Fibroblast of villous mesenchyme (primary cell): ENCODE results near the gene C19orf53. TPM values are rescaled to one million over a fixed set of nuclear protein-coding genes. Genes with fewer than 3 reads are reported as not detected.

Experiments
- DNase-seq: peaks from one replicate; pipeline ENCODE4 v3.0.0-alpha.2; 2010; ENCODE audit warnings: low read depth
- H3K4me3 ChIP-seq: 2 replicates; pipeline ENCODE4 v1.5.1; 2011; ENCODE audit warnings: low read depth, mild to moderate bottlenecking, low read length
- total RNA-seq: library from RNA; depleted of rRNA; stranded (reverse); fragments of >200 nt; gene quantifications from 2 replicates; pipeline ENCODE4 v1.2.3, GENCODE V29; 2012
- TF ChIP-seq, protein P1 (sequence below): IDR thresholded peaks from 2 replicates; pipeline ENCODE4 v1.5.1; 2012; ENCODE audit warnings: low read depth, mild to moderate bottlenecking, low read length; ENCODE audit not compliant: insufficient read depth

C19orf53 gene
- total RNA-seq, 1 donor = 37.6 TPM

DNA sequence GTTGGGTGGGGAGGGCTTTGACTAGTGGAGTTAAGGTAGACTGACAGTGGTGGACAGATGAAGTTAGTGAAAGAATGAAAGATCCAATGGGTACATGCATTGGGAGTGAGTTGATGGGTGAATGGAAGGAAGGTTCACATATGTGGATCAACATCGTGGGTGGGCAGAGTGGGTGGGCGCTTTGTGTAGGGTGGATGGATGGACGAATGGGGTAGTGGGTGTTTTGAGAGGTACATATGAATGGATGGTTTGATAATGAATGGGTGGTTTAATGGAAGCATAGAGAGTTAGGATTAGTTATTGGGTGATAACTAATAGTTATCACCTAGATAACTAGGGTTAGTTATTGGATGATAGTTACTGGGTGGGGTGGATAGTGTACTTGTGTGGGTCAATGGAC lies 32.5 kb downstream of the C19orf53 start:
- TF ChIP-seq, protein P1, sequence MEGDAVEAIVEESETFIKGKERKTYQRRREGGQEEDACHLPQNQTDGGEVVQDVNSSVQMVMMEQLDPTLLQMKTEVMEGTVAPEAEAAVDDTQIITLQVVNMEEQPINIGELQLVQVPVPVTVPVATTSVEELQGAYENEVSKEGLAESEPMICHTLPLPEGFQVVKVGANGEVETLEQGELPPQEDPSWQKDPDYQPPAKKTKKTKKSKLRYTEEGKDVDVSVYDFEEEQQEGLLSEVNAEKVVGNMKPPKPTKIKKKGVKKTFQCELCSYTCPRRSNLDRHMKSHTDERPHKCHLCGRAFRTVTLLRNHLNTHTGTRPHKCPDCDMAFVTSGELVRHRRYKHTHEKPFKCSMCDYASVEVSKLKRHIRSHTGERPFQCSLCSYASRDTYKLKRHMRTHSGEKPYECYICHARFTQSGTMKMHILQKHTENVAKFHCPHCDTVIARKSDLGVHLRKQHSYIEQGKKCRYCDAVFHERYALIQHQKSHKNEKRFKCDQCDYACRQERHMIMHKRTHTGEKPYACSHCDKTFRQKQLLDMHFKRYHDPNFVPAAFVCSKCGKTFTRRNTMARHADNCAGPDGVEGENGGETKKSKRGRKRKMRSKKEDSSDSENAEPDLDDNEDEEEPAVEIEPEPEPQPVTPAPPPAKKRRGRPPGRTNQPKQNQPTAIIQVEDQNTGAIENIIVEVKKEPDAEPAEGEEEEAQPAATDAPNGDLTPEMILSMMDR = no peak
- H3K4me3 ChIP-seq = no peak overlapping the region
- DNase-seq = no peak

DNA sequence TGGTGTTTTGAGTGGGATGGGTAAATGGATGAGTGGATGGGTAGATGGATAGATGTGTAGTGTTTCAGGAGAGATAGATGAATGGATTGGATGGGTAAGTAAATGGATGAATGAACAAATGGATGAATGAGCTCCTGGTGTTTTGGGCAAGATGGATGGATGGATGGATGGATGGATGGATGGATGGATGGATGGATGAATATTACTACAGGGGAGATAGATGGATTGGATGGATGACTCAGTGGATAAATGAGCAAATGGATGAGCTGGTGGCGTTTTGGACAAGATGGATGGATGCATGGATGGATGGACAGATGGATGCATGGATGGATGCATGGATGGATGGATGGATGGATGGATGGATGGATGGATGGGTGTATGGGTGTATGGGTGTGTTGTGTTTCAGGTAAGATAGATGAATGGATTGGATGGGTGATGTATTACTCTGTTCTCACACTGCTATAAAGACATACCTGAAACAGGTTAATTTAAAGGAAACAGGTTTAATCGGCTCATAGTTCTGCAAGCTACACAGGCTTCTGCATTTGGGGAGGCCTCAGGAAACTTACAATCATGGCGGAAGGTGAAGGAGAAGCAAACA lies 33.3 kb downstream of the C19orf53 start:
- no peak overlapping the region for H3K4me3 ChIP-seq
- TF ChIP-seq, protein P1 = no peak
- no peak for DNase-seq

DNA sequence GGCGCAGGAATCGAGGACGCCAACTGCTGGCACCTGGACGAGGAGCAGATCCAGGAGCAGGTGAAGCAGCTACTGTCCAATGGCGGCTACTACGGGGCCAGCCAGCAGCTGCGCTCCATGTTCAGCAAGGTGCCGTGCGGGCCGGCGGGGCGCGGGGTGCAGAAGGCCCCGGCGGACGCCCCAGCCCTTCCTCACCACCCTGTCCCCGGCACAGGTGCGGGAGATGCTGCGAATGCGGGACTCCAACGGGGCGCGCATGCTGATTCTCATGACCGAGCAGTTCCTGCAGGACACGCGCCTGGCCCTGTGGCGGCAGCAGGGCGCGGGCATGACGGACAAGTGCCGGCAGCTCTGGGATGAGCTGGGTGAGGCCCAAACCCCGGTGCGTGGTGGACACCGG lies 34.6 kb downstream of the C19orf53 start:
- TF ChIP-seq, protein P1 = no peak
- no peak for DNase-seq
- no peak overlapping the region for H3K4me3 ChIP-seq

DNA sequence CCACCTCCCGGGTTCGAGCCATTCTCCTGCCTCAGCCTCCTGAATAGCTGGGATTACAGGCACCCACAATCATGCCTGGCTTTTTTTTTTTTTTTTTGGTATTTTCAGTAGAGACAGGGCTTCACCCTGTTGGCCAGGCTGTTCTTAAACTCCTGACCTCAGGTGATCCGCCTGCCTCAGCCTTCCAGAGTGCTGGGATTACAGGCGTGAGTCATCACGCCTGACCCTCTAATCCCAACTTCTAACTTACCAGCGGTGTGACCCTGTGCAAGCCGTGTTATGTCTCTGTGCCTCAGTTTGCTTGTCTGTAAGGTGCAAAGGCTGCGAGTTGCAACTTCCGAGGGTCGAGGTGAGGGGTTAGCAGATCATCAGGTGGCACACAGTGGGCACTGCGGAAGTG lies 38.3 kb downstream of the C19orf53 start:
- TF ChIP-seq, protein P1 = no peak
- DNase-seq = no peak
- no peak overlapping the region for H3K4me3 ChIP-seq

DNA sequence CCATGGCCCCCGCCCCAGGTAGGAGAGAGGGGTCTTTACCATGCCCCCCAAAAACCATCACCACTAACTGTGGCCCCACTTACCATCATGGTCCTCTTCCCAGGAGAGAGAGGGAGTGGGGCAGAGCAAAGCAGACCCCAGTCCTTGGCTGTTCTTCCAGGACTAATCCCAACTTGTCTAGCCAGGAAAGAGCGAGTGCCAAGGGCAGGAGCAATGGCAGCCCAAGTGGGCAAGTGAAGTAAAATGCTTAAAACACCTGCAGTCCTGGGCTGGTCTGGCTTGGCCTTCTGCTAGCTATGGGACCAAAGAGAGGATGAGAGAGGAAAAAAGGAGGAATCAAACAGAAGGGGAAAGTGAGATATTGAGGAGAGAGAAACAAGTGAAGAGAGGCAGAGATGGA lies 38.9 kb downstream of the C19orf53 start:
- DNase-seq = no peak
- no peak overlapping the region for H3K4me3 ChIP-seq
- TF ChIP-seq, protein P1 = no peak

DNA sequence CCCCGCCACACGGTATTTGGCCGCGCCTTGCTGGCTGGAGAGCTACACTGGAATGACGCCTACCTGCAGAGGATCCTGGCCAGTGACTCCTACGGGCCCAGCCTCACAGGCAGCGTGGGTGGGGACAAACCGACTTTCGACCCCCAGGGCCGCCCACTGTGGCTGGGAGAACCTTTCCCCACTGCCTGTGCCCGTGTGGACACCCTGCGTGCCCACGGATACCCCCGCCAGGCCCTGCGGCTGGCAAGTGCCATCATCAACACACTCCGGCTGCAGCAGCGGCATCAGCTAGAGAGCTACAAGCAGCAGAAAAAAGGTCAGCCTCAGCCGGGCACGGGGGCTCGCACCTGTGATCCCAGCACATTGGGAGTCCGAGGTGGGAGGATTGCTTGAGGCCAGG lies 40.3 kb downstream of the C19orf53 start:
- H3K4me3 ChIP-seq = no peak overlapping the region
- DNase-seq = no peak
- TF ChIP-seq, protein P1 = no peak

DNA sequence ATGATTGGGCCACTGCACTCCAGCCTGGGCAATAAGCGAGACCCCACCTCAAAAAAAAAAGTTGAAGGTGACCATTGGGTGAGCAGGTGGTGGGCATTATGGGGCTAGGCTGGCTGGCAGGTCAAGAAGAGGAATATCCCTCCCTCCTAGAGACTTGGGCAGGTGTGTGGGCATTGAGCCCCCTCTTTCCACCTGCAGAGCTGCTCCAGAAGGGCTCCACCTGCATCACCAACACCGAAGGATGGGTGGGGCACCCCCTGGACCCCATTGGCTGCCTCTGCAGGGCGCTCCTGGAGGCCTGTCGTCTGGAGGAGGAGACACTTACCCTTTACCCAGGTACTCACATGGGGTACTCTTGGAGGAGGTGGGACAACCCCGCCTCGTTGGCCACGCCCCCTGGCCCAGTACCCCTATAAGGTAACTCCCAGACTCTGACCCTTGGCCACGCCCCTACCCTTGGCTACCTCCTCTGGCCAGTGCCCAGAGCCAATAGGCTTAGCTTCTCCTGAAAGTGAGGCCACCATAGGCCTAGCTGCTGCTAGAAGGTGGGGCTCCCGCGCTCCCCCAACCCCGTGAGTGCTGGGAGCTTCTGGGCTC lies 42.9 kb downstream of the C19orf53 start:
- TF ChIP-seq, protein P1 = no peak
- no peak overlapping the region for H3K4me3 ChIP-seq
- no peak for DNase-seq
